HG02571 (cell line): ENCODE data around the gene NAGLU.
"Not testable (repeated sequence)": the region's sequence is repeated elsewhere in the genome, so short reads cannot be mapped to it uniquely, and the experiment has no call there.

Experiments
- ATAC-seq: cut with Tn5 transposase; IDR thresholded peaks from one replicate; pipeline ENCODE4 v1.9.1; 2021; ENCODE audit warnings: mild to moderate bottlenecking, moderate library complexity; ENCODE audit not compliant: unreplicated experiment

Gene NAGLU

GRCh38 chr17:42543190-42544079 is 7.4 kb downstream of the NAGLU start:
- ATAC-seq: no peak

GRCh38 chr17:42544874-42545283 is 8.8 kb downstream of the NAGLU start:
- ATAC-seq: no peak

- not testable (repeated sequence) for ATAC-seq
Observed at GRCh38 chr17:42545755-42546505, 9.9 kb downstream of the NAGLU start.

GRCh38 chr17:42547001-42547461 is 11.0 kb downstream of the NAGLU start:
- ATAC-seq: no peak

- no peak for ATAC-seq
Observed at GRCh38 chr17:42547698-42548069, 11.6 kb downstream of the NAGLU start.

GRCh38 chr17:42548070-42548837 is 12.2 kb downstream of the NAGLU start:
- ATAC-seq: peak; percentile 50

GRCh38 chr17:42548993-42549755 is 13.1 kb downstream of the NAGLU start:
- no peak for ATAC-seq

GRCh38 chr17:42552736-42553135 is 16.7 kb downstream of the NAGLU start, which contains the start of gene HSD17B1:
Gene HSD17B1 (plus strand): TSS chr17:42552923. CDS start chr17:42552934, 11 bp downstream.
- ATAC-seq: not testable (repeated sequence)

GRCh38 chr17:42553161-42553818 is 17.2 kb downstream of the NAGLU start:
- ATAC-seq: no peak

- no peak for ATAC-seq
Observed at GRCh38 chr17:42553866-42554249, 17.8 kb downstream of the NAGLU start.

- peak; percentile 71 for ATAC-seq
Observed at GRCh38 chr17:42554250-42555121, 18.4 kb downstream of the NAGLU start.

GRCh38 chr17:42555122-42555622 is 19.1 kb downstream of the NAGLU start:
- ATAC-seq: no peak

GRCh38 chr17:42555961-42556617 is 20.0 kb downstream of the NAGLU start:
- not testable (repeated sequence) for ATAC-seq

GRCh38 chr17:42559075-42559474 is 23.0 kb downstream of the NAGLU start:
- ATAC-seq: no peak

GRCh38 chr17:42560246-42560645 is 24.2 kb downstream of the NAGLU start:
- ATAC-seq: no peak

GRCh38 chr17:42561897-42562387 is 25.9 kb downstream of the NAGLU start, which contains the start of gene COASY:
Gene COASY (plus strand): TSS chr17:42562148. CDS start chr17:42562623, 475 bp downstream.
- no peak for ATAC-seq

GRCh38 chr17:42562388-42563142 is 26.5 kb downstream of the NAGLU start:
- no peak for ATAC-seq
